ENCODE data around the gene DNAJC16. TPM values are rescaled to one million over a fixed set of nuclear protein-coding genes. Genes with fewer than 3 reads are reported as not detected.

DNAJC16 gene
- total and polyA plus RNA-seq, 9 of the 15 experiments (the other 6 are each of a cell fraction or from before 2014, with no cell fraction given): 6.9 to 16.8 (median 12.8) TPM

GRCh38 chr1:15557594-15557993, 30.9 kb downstream of the DNAJC16 start:
- intact Hi-C loops (cut with micrococcal nuclease): no loop called here
- ChIA-PET POLR2A (interaction anchor here (0.7 to 1.4 kb wide), 2 partner anchors 14 to 647 kb away, joined by 4 to 5 read pairs; no protein-coding TSS in a partner anchor), CTCF (ENCODE audit: low intra/inter-chr PET ratio) (no interaction called here)
- Histone ChIP-seq H3K27me3 (ENCODE audit: control insufficient read depth in 2 of 2, insufficient read depth in 2 of 2, low read length in 2 of 2) (no peaks in the 10 kb centered on the region), H3K4me1 (replicated peaks in 1 of 2; ENCODE audit: control insufficient read depth in 2 of 2, insufficient read depth in 2 of 2, low read length in 2 of 2) (peaks cover 0 to 4% of the 10 kb centered on the region in 2 experiments; a peak in 3 of 5 replicates), H3K9ac (ENCODE audit: insufficient read depth in 1 of 2, low read depth in 2 of 2, low read length in 2 of 2) (no peak overlapping the region), H2AFZ (ENCODE audit: low read depth, low read length) (no peak overlapping the region), H3K4me3 (no peak overlapping the region), H3K9me1 (ENCODE audit: control insufficient read depth, insufficient read depth, low read length) (no peaks in the 10 kb centered on the region), H3K27ac (ENCODE audit: extremely low read depth, low read depth, low read length) (no peak overlapping the region), H3K36me3 (ENCODE audit: control insufficient read depth, insufficient read depth, low read length) (peaks cover 44% of the 10 kb centered on the region), H3K79me2 (ENCODE audit: control insufficient read depth, insufficient read depth, low read length) (no peaks in the 10 kb centered on the region), H3K4me2 (ENCODE audit: insufficient read depth, low read length) (no peak overlapping the region), H4K20me1 (replicated peaks; ENCODE audit: control insufficient read depth, insufficient read depth, low read length) (no peaks in the 10 kb centered on the region), H3K9me3 (replicated peaks; ENCODE audit: control insufficient read depth, insufficient read depth, low read depth, low read length) (no peaks in the 10 kb centered on the region)
- no peak for FAIRE-seq
- no peak for DNase-seq (ENCODE audit: extremely low read depth in 1 of 4, low spot score in 3 of 4)
- peak; percentile 47 for ATAC-seq
- in situ Hi-C loops (cut with MboI): no loop called here
- TF ChIP-seq PHF20 (IDR thresholded peaks at IDR 0.05; ENCODE audit: partially characterized antibody): peak; percentile 10
- peak; percentile 71 for TF ChIP-seq ATF3 (IDR thresholded peaks at IDR 0.05)
- no peak for TF ChIP-seq ATF3 (CRISPR knock-in tag; conservative IDR thresholded peaks at IDR 0.05)
- TF ChIP-seq NR1H2 (CRISPR knock-in tag; IDR thresholded peaks at IDR 0.05): no peak
- no peak for TF ChIP-seq FOXJ3 (CRISPR knock-in tag; IDR thresholded peaks at IDR 0.05)
- no peak for TF ChIP-seq ESRRB (CRISPR knock-in tag; IDR thresholded peaks at IDR 0.05; ENCODE audit: borderline replicate concordance)
- no peak for TF ChIP-seq CCAR2 (IDR thresholded peaks at IDR 0.05; ENCODE audit: low read depth, low read length)
- WGBS (ENCODE audit: insufficient coverage, low coverage, missing lambda C conversion rate): 61% methylated on average over 2 of the region's 2 CpGs
- no TSS peak for BruUV-seq (replicated peaks)

Measured in K562 (cell line).